HG02623 (cell line): ENCODE results near the gene ZMAT5.
A peak's percentile ranks its signal among the peaks of the same experiment; 100 is the strongest.

Experiments
- ATAC-seq: cut with Tn5 transposase; IDR thresholded peaks from one replicate; pipeline ENCODE4 v1.9.1; 2021; ENCODE audit warnings: moderate library complexity; ENCODE audit not compliant: unreplicated experiment

ZMAT5 gene

GRCh38 chr22:29766632-29767170 is at the start of gene ZMAT5:
TSS of gene ZMAT5 (minus strand) at chr22:29767007. CDS start at chr22:29748544, 18,463 bp downstream.
- peak; percentile 88 for ATAC-seq

DNA sequence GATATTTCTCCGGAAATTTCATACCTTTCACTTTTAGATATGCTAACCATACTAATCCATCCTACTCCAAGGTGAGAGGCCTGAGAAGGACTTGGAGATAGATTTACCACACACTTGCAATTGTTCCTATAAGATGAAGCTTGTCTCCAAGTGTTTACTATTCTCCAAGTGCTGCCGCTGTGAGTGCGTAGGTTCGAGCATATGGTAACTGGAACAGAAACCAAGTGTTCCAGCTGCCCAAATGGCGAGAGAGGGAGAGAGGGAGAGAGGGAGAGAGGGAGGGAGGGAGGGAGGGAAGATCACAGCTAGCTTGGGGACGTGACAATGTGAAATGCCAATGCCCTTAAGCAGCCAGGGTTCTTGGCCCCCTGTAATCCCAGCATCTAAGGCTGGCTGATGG is 49.7 kb upstream of the ZMAT5 start:
- ATAC-seq = no peak

- ATAC-seq = no peak
Observed at GRCh38 chr22:29816128-29816527, 49.3 kb upstream of the ZMAT5 start.

DNA sequence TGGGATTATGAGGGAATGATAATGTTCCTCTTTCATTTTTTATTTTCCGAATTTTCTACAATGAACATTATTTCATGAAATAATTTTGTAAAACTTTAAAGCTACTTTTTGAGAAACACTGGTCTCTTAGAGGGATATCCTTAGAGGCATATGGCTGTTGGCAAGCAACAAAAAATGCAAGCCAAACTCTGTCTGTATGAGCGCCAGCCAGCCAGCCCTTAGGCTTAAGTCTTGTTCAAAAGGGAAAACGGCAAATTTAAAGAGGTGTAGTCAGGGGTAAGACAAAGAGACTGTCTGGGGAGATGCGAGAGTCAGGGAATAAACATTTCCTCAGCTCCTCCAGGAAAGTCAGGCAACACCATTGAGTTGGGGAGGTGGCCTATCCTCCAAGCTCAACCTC is 48.8 kb upstream of the ZMAT5 start:
- ATAC-seq = no peak

GRCh38 chr22:29814003-29814402 is 47.2 kb upstream of the ZMAT5 start:
- no peak for ATAC-seq

- ATAC-seq = no peak
Observed at GRCh38 chr22:29813563-29813962, 46.8 kb upstream of the ZMAT5 start.

DNA sequence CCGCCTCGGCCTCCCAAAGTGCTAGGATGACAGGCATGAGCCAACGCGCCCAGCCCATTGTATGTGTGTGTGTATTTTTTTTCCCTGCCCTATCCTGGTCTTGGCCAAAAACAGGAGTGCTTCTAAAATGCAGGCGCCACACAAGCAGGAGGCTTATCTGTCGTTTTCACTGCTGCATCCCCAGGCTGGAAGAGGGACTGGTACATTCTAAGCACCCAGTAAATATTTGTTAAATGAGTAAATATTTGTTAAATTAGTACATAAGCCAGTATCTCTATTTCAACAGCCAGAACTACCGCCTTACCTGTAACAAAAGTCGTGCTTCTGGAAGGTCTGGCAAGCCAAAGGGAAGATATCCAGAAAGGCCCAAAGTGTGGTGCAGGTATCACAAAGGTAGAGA is 46.3 kb upstream of the ZMAT5 start:
- ATAC-seq = no peak

DNA sequence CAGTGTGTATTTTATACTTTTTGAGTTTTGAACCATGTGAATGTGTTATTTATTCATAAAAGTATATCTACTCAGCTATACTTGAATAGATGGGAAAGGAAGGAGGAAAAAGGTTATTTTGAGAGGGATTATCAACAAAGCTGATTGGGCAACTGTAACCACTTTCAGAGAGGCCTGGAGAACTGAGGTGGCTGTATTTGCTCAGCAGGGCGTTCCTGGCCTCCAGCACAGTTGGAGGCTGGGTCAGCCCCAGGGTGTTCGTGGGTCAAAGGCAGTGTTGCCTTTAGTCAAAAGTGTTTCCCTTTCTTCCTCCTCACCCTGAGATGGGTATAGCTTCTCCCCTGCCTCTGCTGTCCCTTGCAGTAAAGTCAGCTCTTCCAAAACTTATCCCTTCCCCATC is 44.6 kb upstream of the ZMAT5 start:
- no peak for ATAC-seq

DNA sequence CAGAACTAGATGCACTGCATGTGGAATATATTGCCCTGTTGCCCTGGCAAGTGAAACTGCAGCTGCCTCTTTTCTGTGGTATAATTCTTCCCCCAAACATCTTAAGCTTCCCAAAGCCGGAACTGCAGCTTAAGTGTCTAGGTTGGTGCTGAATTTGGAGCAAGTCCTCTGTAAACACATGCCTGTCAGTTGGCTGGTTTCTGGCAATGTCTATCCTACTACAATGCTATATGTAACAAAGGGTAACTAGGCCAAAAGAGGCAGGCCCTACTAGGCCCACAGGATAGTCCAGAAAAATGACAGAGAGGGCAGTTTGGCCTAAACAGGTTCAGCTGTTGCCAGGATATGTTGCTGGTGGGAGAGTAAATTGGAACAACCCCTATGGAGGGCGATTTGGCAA is 43.4 kb upstream of the ZMAT5 start:
- no peak for ATAC-seq

DNA sequence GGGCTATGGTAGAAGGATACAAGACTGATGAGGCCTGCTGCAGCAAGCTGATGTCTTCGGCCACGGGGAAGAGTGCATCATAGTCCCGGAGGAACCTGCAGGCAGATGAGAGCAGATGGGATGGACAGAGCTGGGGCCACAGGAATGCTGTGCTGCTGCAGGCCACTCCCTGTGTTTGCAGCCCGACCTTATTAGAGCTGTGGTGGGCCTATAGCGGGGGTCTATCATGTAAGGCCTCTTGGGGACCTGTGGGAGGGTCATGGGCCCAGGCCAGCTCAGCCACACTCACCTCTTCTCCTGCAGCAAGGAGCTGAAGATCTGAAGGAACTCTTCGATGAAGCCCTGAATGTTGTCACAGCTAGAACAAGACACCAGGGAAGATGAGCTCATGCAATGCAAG is 39.4 kb upstream of the ZMAT5 start:
- ATAC-seq = no peak

DNA sequence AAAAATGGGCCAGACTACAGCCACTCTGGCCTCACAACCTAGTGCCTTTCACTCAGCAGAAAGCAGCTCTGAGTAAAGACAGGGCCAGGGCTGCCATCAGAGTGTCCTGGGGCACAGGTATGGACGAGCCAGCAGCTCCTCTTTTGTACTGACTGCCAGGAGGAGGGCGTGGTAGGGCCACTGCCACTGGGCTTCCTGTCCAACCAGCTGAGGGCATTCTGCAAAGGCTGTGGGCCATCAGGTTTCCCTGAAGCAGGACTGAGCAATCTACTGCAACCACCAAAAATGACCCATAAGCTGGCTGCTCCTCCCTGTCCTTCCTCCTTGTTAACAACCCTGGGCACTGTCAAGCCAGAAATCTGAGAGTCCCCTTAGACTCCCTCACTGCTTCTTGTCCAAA is 38.2 kb upstream of the ZMAT5 start:
- ATAC-seq = no peak

- ATAC-seq = no peak
Observed at GRCh38 chr22:29803190-29803589, 36.4 kb upstream of the ZMAT5 start.

DNA sequence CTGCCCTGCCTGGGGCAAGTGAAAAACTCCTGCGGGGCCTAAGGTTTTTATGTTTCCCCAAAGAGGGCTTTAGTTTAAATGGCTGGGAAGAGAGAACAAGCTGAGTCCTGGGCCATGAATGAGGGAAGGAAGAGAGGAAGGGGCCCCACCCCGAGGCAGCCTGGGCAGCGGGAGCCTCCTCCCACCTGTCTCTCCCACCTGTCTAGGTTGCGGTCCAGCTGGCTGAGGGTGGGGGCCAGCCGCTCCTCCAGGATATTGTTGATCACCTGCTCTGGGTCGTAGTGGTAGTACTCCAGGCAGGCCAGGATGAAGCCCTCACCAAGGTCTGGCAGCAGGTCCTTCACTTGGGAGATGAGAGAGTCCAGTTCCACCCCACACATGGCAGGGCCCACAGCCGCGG is 35.0 kb upstream of the ZMAT5 start:
- ATAC-seq = no peak

GRCh38 chr22:29801153-29801552 is 34.3 kb upstream of the ZMAT5 start:
- no peak for ATAC-seq

GRCh38 chr22:29799217-29799680 is 32.4 kb upstream of the ZMAT5 start:
- no peak for ATAC-seq

GRCh38 chr22:29798801-29799200 is 32.0 kb upstream of the ZMAT5 start:
- ATAC-seq = no peak

GRCh38 chr22:29798318-29798717 is 31.5 kb upstream of the ZMAT5 start:
- no peak for ATAC-seq

DNA sequence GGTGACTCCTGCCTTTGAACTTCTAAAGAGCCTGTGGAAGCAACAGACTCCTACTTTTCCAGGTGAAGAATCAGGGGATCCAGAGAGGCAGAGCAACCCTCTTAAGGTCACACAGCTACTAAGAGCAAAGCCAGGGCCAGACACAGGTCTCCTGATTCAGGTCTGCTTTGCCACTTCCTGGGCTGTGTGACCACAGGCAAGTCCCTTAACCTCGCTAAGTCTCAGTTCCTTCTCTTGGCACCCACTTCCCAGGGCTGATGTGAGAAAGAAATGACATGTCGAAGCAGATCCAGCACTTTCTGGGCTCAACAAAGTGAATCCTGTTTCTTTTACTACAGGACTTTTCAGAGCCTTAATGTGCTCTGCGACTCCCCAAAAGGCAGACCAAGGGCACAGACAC is 30.5 kb upstream of the ZMAT5 start:
- no peak for ATAC-seq

- ATAC-seq = no peak
Observed at GRCh38 chr22:29795663-29796062, 28.9 kb upstream of the ZMAT5 start.

DNA sequence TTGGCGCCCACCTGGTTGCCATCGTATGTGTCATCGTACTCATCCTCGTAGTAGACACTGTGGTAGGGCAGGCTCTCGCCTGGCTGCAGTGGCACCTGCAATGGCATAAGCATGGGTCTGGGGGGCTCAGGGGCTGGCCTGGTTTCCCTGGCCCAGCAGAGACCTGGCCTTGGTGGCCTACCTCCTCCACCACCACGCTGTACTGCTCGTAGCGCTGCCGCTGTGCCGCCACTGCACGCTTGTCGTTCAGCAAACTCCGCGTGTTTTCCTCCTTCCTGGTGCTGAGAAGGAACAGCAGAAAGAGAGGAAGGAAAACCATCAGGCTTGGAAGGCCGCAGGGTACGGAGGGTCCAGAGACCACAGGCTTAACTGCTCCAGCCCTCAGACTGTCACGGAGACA is 26.6 kb upstream of the ZMAT5 start:
- no peak for ATAC-seq

- ATAC-seq = no peak
Observed at GRCh38 chr22:29790061-29790460, 23.3 kb upstream of the ZMAT5 start.

- ATAC-seq = no peak
Observed at GRCh38 chr22:29788339-29789279, 21.8 kb upstream of the ZMAT5 start.
